Measurements from ENCODE around the gene MPST.

DNA sequence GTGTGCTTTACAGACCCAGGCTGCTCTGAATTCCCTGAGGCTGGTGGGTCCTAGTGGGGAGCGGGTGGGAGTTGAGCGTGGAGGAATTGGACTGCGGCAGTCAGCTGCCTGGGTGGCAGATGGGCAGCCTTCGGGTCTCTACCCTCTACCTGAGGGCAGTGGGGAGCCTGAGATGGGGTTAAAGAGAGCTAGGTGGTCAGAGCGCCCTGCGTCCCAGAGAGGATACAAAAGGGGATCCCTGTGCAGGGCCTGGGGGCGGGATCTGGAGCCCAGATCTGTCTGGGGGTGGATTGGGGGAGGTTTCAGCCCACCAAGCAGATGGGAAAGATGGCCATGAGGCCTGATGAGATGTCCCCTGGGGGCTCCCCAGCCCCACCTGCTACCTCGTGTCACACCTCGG, 50.2 kb downstream of the MPST start:
- TF ChIP-seq CTCF (IDR thresholded peaks at IDR 0.05) (no peak), POLR2AphosphoS5 (IDR thresholded peaks at IDR 0.05) (no peak), POLR2A (IDR thresholded peaks at IDR 0.05) (no peak)

Data from suprapubic skin (tissue), 4 donors.